T-helper 2 cell treated with Interferon-gamma antibody and Interleukin-4, amounts not matched to agents 5 μg/mL and 100 μg/mL, for 36 hours (primary cell): Measurements from ENCODE around the gene FUT2.
A peak's percentile ranks its signal among the peaks of the same experiment; 100 is the strongest.
"Not testable (repeated sequence)": the region's sequence is repeated elsewhere in the genome, so short reads cannot be mapped to it uniquely, and the experiment has no call there.

Source experiments
- DNase-seq: peaks from one replicate; pipeline ENCODE4 v3.0.0; 2021; ENCODE audit warnings: low spot score
- H3K27ac Mint-ChIP-seq: one replicate; pipeline ENCODE4 v1.8.0; 2021; ENCODE audit warnings: mild to moderate bottlenecking, mixed read lengths
- H3K27me3 Mint-ChIP-seq: one replicate; pipeline ENCODE4 v1.8.0; 2021; ENCODE audit warnings: low read depth, mixed read lengths
- H3K36me3 Mint-ChIP-seq: one replicate; pipeline ENCODE4 v1.8.0; 2021; ENCODE audit warnings: low read depth, mixed read lengths
- H3K4me1 Mint-ChIP-seq: one replicate; pipeline ENCODE4 v1.8.0; 2021; ENCODE audit warnings: low read depth, mixed read lengths
- H3K4me3 Mint-ChIP-seq: one replicate; pipeline ENCODE4 v1.8.0; 2022; ENCODE audit warnings: mild to moderate bottlenecking, moderate library complexity, mixed read lengths
- H3K9me3 Mint-ChIP-seq: one replicate; pipeline ENCODE4 v1.8.0; 2021; ENCODE audit warnings: mixed read lengths

The FUT2 gene

DNA sequence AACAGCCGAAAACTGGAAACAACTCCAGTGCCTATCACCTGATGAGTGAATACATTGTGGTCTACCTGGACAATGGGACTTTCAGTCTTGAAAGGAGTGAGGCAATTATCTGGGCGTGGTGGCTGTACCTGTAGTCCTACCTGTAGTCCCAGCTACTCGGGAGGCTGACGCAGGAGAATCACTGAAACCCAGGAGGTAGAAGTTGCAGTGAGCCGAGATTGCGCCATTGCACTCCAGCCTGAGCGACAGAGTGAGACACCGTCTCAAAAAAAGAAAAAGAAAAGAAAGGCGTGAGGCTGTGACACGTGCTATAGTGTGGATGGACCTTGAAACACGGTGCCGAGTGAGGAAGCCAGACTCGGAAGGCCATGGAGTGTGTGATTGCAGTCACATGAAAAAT lies 18.9 kb upstream of the FUT2 start:
- Mint-ChIP-seq H3K4me1 (peaks cover 1% of the 10 kb centered on the region), H3K9me3 (no peaks in the 10 kb centered on the region), H3K4me3 (no peak overlapping the region), H3K27ac (no peak overlapping the region), H3K27me3 (no peaks in the 10 kb centered on the region), H3K36me3 (no peaks in the 10 kb centered on the region)
- DNase-seq = no peak

DNA sequence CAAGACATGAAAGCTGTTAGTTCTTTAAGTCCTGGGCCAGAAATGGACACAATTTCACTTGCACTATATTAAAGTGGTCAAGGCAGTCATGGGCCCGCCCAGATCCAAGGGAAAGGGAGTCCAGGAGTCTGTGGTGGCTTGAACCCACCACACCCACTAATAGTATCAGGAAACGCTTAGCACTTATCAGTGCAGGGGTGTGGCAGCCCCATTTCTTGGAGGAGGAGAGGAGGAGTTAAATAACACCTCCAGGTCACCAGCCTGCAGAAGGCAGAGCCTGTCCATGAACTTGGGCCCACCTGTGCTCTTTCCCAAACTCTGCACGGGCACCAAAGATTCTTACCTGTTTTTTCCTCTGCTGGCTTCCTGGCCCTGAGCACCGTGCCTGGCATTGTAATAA lies 17.6 kb upstream of the FUT2 start:
- no peaks in the 10 kb centered on the region for H3K9me3 Mint-ChIP-seq
- no peaks in the 10 kb centered on the region for H3K36me3 Mint-ChIP-seq
- no peak overlapping the region for H3K4me3 Mint-ChIP-seq
- peaks cover 1% of the 10 kb centered on the region for H3K4me1 Mint-ChIP-seq
- no peak for DNase-seq
- H3K27me3 Mint-ChIP-seq = no peaks in the 10 kb centered on the region
- H3K27ac Mint-ChIP-seq = no peak overlapping the region

DNA sequence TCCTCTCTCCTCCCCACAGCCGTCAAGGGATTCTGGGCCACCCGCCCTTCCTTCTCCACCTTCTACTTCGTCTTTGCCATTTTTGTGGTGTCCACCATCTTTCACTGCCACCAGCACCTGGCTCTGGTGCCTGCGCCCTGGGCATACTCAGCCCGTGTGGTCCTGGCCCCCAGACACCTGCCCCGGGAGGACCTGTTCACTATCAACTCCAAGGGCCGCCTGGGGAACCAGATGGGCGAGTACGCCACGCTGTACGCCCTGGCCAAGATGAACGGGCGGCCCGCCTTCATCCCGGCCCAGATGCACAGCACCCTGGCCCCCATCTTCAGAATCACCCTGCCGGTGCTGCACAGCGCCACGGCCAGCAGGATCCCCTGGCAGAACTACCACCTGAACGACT lies 15.8 kb upstream of the FUT2 start:
- H3K4me1 Mint-ChIP-seq, H3K36me3 Mint-ChIP-seq, DNase-seq, H3K27ac Mint-ChIP-seq, H3K4me3 Mint-ChIP-seq, H3K27me3 Mint-ChIP-seq, H3K9me3 Mint-ChIP-seq: not testable (repeated sequence)

DNA sequence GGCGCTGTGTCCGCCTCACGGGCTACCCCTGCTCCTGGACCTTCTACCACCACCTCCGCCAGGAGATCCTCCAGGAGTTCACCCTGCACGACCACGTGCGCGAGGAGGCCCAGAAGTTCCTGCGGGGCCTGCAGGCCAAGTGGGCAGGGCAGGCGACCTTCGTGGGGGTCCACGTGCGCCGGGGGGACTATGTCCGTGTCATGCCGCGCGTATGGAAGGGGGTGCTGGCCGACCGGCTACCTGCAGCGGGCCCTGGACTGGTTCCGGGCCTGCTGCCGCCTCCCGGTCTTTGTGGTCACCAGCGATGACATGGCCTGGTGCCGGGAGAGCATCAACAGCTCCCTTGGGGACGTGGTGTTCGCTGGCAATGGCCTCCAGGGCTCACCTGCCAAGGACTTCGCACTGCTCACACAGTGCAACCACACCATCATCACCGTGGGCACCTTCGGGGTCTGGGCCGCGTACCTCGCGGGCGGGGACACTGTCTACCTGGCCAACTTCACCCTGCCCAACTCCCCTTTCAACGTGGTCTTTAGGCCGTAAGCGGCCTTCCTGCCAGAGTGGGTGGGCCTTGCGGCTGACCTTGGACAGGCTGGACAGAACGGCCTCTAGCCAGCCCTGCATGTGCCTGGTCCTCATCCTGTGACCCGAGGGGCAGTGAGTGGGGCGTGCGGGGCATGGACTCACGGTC lies 15.2 kb upstream of the FUT2 start:
- Mint-ChIP-seq H3K36me3 (no peaks in the 10 kb centered on the region), H3K4me1 (no peaks in the 10 kb centered on the region)

DNA sequence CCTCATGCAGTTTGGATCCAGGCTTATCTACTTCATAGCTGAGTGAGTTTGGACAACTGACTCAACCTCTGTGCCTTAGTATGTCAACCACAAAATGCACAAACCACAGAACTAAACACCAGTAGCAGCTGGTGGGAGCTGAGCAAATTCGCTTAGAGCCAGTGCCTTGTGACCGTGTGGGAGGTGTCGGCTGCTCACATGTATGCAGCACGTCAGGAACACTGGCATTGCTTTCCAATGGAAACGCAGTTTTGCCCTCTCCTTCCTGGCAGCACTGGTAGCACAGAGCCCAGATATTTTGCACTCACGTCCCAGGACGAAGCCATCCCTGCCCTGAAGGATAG lies 14.7 kb upstream of the FUT2 start:
- no peak overlapping the region for H3K27ac Mint-ChIP-seq
- H3K9me3 Mint-ChIP-seq = no peaks in the 10 kb centered on the region
- no peaks in the 10 kb centered on the region for H3K36me3 Mint-ChIP-seq
- no peak for DNase-seq
- H3K4me1 Mint-ChIP-seq = no peaks in the 10 kb centered on the region
- H3K27me3 Mint-ChIP-seq = no peaks in the 10 kb centered on the region
- H3K4me3 Mint-ChIP-seq = no peak overlapping the region

More for the DNA sequence above, 15.2 kb upstream of the FUT2 start:
- H3K27me3 Mint-ChIP-seq = no peaks in the 10 kb centered on the region
- no peak overlapping the region for H3K27ac Mint-ChIP-seq
- H3K9me3 Mint-ChIP-seq = no peaks in the 10 kb centered on the region
- no peak overlapping the region for H3K4me3 Mint-ChIP-seq
- no peak for DNase-seq

DNA sequence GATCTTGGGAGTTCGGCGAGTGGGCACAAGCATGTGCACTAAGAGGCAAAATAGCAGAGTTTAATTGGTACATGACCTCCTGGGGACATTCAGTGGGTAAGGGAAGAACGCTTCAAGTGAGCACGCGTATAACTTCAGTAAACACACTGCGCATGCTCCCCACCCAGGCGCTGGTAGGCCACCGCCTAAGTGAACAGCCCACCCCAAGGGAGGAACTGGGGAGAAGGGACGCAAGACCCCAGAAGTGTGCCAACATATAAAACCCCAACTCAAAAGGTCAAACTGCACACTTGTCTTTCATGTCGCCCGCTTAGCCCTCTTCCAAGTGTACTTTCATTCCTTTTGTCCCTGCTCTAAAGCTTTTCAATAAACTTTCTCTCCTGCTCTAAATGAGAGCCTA lies 12.4 kb upstream of the FUT2 start:
- Mint-ChIP-seq H3K9me3 (no peaks in the 10 kb centered on the region), H3K4me3 (no peak overlapping the region), H3K27ac (no peak overlapping the region), H3K36me3 (no peaks in the 10 kb centered on the region), H3K4me1 (no peaks in the 10 kb centered on the region), H3K27me3 (no peaks in the 10 kb centered on the region)
- DNase-seq = no peak

DNA sequence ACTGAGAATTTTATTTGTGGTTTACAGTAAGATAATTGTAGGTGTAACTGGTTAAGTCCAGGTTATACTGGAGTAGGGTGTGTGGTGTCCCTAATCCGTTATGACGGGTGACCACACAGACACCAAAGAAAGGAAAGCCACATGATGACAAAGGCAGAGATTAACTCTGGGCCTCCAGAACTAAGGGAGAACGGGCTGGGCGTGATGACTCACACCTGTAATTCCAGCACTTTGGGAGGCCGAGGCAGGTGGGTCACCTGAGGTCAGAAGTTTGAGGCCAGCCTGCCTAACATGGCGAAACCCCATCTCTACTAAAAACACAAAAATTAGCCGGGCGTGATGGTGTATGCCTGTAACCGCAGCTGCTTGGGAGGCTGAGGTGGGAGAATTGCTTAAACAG lies 10.2 kb upstream of the FUT2 start:
- H3K4me3 Mint-ChIP-seq = no peak overlapping the region
- DNase-seq = no peak

DNA sequence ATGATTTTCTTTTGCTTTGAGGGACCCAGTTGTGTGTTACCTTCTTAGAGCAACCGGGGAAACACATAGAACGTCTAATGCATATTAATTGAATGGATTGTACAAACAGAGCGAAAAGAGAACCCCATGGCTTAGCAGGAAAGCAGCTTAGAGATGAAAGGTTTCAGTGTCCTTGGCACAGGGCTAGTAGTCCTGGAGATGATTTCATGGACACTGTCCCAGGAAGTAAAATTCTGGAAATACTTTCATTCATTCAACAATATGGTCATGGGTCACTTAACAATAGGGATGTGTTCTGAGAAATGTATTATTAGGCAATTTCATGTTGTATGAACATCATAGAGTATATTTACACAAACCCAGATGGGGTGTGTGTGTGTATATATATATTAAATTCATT lies 9.7 kb upstream of the FUT2 start:
- Mint-ChIP-seq H3K27me3 (no peaks in the 10 kb centered on the region), H3K27ac (no peak overlapping the region), H3K36me3 (no peaks in the 10 kb centered on the region), H3K4me3 (no peak overlapping the region), H3K4me1 (no peaks in the 10 kb centered on the region), H3K9me3 (no peaks in the 10 kb centered on the region)
- DNase-seq = no peak

More for the DNA sequence above, 10.2 kb upstream of the FUT2 start:
- H3K9me3 Mint-ChIP-seq = no peaks in the 10 kb centered on the region
- no peak overlapping the region for H3K27ac Mint-ChIP-seq
- no peaks in the 10 kb centered on the region for H3K4me1 Mint-ChIP-seq
- H3K27me3 Mint-ChIP-seq = no peaks in the 10 kb centered on the region
- H3K36me3 Mint-ChIP-seq = no peaks in the 10 kb centered on the region

DNA sequence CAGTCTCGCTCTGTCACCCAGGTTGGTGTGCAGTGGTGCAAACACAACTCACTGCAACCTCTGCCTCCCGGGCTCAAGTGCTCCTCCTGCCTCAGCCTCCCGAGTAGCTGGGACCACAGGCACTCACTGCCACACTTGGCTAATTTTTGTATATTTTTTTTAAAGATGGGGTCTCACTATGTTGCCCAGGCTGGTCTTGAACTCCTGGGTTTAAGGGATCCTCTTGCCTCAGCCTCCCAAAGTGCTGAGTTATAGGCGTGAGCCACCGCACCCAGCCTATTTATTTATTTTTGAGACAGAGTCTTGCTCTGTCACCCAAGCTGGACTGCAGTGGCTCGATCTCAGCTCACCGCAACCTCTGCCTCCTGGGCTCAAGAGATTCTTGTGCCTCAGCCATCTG lies 9.1 kb upstream of the FUT2 start:
- H3K27me3 Mint-ChIP-seq, H3K4me3 Mint-ChIP-seq, H3K9me3 Mint-ChIP-seq, DNase-seq, H3K36me3 Mint-ChIP-seq, H3K4me1 Mint-ChIP-seq, H3K27ac Mint-ChIP-seq: not testable (repeated sequence)

DNA sequence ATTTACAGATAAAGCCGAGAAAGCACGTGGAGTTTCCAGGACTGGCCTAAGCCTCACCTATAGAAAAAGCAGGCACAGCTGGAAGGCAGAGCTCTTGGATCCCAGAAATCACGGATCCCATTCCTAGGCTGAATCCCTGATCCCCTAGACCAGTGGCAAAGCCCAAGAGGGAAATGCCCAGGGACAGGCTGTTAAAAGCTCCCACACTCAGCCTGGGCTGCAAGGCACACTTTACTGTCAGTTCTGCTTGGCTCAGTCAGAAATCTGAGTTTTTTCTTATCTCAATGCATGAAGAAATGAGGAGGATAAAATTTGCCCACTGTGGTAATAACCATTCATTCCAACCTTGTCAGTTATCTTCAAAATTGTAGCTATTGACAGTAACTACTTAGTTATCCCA lies 8.0 kb upstream of the FUT2 start:
- H3K27me3 Mint-ChIP-seq = no peaks in the 10 kb centered on the region
- DNase-seq = no peak
- H3K9me3 Mint-ChIP-seq = no peaks in the 10 kb centered on the region
- H3K4me1 Mint-ChIP-seq = no peaks in the 10 kb centered on the region
- no peak overlapping the region for H3K27ac Mint-ChIP-seq
- H3K4me3 Mint-ChIP-seq = no peak overlapping the region
- no peaks in the 10 kb centered on the region for H3K36me3 Mint-ChIP-seq

DNA sequence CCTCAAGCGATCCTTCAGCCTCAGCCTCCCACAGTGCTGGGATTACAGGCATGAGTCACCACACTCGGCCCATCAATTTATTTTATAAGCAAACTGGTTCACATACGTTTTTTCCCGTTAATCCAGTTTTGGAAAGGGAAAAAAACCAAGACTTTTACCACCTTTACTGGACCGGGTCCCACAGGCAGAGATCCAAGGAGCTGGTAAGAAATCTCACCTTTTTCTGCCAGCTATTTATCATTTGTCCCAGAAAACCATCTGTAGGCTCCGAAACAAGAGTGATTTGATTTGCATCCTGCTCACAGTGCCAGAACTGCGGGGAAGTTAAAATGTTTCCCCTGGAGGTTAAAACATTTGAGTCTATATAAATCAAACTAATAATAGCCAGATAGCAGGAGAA lies 6.3 kb upstream of the FUT2 start:
- no peak for DNase-seq
- Mint-ChIP-seq H3K4me1 (no peaks in the 10 kb centered on the region), H3K36me3 (no peaks in the 10 kb centered on the region), H3K9me3 (no peaks in the 10 kb centered on the region), H3K27ac (no peak overlapping the region), H3K27me3 (no peaks in the 10 kb centered on the region), H3K4me3 (no peak overlapping the region)

DNA sequence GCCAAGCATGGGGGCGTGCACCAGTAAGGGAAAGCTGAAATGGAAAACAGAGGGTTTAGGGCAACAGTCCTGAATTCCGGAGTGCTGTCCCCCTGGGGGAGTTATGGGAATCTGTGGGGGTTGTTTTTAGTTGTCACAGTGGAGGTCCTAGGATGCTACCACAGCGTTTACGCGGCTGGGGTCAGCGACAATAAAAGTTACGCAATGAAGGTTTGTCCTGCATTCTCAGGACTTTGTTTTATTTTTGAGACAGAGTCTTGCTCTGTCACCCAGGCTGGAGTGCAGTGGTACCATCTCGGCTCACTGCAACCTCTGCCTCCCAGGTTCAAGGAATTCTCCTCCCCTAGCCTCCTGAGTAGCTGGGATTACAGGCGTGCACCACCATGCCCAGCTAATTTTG lies 2.1 kb upstream of the FUT2 start:
- not testable (repeated sequence) for H3K27ac Mint-ChIP-seq

DNA sequence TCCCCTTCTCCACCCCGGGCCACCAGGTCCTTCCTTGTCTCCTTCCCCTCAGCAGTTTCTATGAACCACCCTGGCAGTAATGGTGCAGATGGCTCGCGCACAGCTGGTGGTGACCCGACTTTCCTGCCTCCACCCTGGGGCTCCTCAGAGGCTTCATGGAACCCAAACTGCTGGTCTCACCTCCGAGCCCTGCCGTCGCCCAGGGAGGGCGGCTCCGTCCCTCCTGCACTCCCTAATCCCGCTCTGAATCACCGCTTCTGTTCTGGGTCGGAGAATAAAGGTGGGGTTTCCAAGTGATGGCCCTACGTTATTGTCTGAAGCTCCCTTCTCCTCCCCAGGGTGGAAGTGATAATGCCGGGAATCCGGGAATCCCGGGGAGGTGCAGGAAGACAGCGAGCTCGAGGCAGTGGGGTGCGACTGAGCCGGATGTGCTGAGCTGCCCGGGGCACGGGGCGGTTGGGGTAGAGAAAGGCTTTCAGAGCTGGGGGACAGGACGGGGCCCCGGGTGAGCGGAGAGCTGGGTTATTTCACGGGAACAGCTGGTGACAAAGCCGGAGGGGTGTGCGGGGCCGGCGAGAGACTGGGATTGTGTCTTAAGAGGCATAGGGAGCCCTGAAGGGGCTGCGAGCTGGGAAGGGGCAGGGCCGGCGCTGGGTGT lies 711 bp downstream of the FUT2 start:
- H3K36me3 Mint-ChIP-seq = no peaks in the 10 kb centered on the region
- no peaks in the 10 kb centered on the region for H3K9me3 Mint-ChIP-seq
- H3K27ac Mint-ChIP-seq = no peak overlapping the region
- peak overlapping the region; percentile 26 for H3K4me3 Mint-ChIP-seq
- peaks cover 7% of the 10 kb centered on the region for H3K4me1 Mint-ChIP-seq
- no peak for DNase-seq
- H3K27me3 Mint-ChIP-seq = peaks cover 15% of the 10 kb centered on the region

More for the DNA sequence above, 2.1 kb upstream of the FUT2 start:
- H3K4me3 Mint-ChIP-seq, H3K36me3 Mint-ChIP-seq, H3K9me3 Mint-ChIP-seq, H3K4me1 Mint-ChIP-seq, DNase-seq: not testable (repeated sequence)
- H3K27me3 Mint-ChIP-seq = peaks cover 15% of the 10 kb centered on the region

DNA sequence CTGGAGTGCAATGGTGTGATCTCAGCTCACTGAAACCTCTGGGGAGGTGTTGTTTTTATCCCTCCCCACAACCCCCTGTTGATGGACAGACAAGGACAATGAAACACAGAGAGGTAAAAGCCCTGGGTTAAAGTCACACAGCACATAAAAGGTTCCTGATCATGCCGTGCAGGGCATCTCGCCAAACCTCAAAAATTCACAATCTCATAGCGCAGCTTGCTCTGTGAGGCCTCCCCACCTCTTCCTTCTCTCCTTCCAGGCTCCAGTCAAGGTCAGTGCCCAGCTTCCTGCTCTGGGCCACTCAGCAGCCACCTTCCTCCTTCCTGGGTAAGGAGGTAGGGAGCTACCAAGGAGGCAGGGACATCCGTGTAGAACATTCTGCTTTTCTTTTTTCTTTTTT lies 2.3 kb downstream of the FUT2 start:
- peaks cover 7% of the 10 kb centered on the region for H3K4me1 Mint-ChIP-seq
- no peak overlapping the region for H3K27ac Mint-ChIP-seq
- H3K9me3 Mint-ChIP-seq = no peaks in the 10 kb centered on the region
- H3K27me3 Mint-ChIP-seq = peaks cover 15% of the 10 kb centered on the region
- H3K4me3 Mint-ChIP-seq = no peak overlapping the region
- DNase-seq = no peak
- no peaks in the 10 kb centered on the region for H3K36me3 Mint-ChIP-seq

DNA sequence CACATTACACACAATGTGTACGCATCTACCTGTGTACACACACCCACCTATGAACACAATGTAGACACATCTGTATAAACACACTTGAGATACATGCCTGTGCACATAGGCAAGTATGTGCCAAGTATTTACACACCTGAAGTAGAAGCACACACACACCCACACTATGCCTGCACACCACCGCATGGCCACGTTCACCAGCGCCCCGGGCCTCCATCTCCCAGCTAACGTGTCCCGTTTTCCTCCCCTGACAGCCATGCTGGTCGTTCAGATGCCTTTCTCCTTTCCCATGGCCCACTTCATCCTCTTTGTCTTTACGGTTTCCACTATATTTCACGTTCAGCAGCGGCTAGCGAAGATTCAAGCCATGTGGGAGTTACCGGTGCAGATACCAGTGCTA lies 6.9 kb downstream of the FUT2 start:
- H3K9me3 Mint-ChIP-seq = no peaks in the 10 kb centered on the region
- no peak overlapping the region for H3K27ac Mint-ChIP-seq
- peaks cover 4% of the 10 kb centered on the region for H3K27me3 Mint-ChIP-seq
- no peaks in the 10 kb centered on the region for H3K4me1 Mint-ChIP-seq
- peaks cover 2% of the 10 kb centered on the region for H3K36me3 Mint-ChIP-seq
- no peak for DNase-seq
- H3K4me3 Mint-ChIP-seq = no peak overlapping the region
